Stimulated activated CD4-positive, alpha-beta T cell treated with anti-CD3 and anti-CD28 coated beads, TNF-alpha, amount 100 ng/mL, for 1 hour (primary cell): Measurements from ENCODE around the gene SHC3.
"Not testable (repeated sequence)": the region's sequence is repeated elsewhere in the genome, so short reads cannot be mapped to it uniquely, and the experiment has no call there.

Source experiments
- DNase-seq, 3 donors: peaks; one replicate each; pipeline ENCODE4 v3.0.0-alpha.2; 2020; ENCODE audit warnings: low read depth in 3 of 3, low spot score in 1 of 3

Gene SHC3, protein sequence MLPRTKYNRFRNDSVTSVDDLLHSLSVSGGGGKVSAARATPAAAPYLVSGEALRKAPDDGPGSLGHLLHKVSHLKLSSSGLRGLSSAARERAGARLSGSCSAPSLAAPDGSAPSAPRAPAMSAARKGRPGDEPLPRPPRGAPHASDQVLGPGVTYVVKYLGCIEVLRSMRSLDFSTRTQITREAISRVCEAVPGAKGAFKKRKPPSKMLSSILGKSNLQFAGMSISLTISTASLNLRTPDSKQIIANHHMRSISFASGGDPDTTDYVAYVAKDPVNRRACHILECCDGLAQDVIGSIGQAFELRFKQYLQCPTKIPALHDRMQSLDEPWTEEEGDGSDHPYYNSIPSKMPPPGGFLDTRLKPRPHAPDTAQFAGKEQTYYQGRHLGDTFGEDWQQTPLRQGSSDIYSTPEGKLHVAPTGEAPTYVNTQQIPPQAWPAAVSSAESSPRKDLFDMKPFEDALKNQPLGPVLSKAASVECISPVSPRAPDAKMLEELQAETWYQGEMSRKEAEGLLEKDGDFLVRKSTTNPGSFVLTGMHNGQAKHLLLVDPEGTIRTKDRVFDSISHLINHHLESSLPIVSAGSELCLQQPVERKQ

DNA sequence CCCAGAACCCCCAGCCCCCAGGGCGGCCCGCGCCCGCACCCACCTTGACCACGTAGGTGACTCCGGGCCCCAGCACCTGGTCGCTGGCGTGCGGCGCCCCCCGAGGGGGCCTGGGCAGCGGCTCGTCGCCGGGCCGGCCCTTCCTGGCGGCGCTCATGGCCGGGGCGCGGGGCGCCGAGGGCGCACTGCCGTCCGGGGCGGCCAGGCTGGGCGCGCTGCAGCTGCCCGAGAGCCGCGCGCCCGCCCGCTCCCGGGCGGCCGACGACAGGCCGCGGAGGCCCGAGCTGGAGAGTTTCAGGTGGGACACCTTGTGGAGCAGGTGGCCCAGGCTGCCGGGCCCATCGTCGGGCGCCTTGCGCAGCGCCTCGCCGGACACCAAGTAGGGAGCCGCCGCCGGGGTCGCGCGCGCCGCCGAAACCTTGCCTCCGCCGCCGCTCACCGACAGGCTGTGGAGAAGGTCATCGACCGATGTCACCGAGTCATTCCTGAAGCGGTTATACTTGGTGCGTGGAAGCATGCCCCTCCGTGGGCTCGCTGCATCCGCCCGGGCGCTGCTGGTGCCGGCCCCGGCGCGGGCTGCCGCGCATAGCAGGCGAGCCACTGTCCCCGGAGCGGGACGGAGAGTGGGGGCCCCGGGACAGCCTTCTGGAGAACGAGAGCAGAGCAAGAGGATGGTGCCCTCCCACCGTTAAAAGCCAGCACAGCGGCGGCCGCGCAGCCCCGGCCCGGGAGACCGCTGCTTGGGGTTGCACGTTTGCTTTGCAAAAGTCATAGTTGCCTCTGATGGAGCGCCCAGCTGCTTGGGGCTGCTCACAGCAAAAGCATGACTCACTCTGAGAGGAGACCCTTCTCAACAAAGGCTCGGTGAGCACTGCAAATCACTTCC lies at the start of gene SHC3:
TSS of gene SHC3 (minus strand) at position 875 of the 886 bp plus-strand sequence. CDS start at position 517, 358 bp downstream.
- DNase-seq = no peak

DNA sequence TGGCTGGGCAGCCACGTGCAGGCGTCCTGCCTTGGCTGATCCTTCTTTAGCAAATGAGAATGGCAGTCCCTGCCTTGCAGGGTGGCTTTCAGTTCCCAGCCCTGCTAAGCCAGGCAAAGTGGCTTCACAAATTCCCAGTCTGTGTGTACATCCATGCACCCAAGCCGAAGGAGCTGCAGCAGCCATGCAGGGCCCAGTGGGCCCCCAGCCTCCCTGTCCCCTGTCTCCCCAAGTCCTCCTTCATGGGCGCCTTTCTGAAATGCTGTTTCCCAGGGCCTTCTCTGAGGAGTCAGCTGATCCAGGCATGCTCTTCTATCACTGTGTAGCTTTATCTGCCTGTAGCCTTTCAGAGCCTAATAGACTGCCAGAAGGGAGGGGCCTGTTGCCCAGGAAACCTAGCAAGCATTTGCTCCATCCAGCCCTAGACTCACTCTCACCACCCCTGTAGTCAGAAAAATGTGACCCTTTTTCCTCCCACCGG lies 47.4 kb upstream of the SHC3 start:
- no peak for DNase-seq

DNA sequence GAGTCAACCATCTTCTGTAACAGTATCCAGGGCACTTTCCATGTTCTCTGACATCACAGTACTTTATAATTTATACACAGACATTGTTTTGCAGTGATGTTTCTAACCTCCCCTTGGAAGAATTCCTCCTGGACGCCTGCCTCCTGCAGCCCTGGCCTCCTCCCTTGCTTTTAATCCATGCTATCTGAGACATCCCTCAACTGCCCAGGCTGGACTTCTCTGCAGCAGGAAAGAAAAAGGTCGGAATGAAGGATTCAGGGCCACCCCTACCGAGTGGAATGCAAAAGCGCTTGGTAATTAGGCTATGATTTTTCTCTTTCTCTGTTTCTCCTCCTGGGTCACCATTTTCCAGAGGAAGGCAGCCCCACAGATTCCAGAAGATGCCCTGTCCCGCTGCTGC lies 47.0 kb upstream of the SHC3 start:
- DNase-seq = no peak

DNA sequence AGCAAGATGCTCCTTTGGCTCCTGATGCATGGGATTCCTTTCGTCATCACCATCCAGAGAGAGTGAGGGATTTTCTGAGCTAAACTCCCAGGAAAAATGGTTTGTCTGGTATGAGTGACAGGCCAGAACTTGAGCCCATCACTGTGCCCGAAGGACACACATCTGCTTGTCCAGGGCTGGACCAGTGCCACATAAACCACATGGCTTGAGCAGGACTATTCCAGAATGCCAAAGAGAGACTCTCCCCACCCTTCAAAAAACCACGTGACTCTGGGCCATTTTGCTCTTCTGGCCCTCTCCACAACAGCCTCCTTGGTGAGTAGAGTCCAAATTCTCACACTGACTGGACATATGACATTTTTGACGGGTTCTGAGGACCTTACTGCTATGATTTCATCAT lies 46.4 kb upstream of the SHC3 start:
- DNase-seq = no peak

DNA sequence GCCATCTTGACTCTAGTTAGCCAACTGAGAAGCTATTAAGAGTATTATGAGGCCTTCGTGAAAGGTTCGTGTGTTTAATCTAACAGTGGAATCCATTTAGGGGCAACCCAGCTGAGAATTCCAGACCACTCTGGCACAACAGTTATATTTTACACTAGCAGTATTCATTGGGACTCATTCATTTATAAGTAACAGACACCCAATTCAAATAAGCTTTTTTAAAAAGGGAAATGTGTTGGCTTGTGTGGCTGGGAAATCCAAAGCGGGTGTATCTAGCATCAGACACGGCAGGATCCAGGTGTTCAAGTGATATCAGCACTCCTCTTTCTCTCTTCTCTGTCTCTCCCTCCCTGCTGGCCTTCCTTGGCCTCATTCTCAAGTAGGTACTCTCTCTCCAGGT lies 46.0 kb upstream of the SHC3 start:
- DNase-seq = no peak

DNA sequence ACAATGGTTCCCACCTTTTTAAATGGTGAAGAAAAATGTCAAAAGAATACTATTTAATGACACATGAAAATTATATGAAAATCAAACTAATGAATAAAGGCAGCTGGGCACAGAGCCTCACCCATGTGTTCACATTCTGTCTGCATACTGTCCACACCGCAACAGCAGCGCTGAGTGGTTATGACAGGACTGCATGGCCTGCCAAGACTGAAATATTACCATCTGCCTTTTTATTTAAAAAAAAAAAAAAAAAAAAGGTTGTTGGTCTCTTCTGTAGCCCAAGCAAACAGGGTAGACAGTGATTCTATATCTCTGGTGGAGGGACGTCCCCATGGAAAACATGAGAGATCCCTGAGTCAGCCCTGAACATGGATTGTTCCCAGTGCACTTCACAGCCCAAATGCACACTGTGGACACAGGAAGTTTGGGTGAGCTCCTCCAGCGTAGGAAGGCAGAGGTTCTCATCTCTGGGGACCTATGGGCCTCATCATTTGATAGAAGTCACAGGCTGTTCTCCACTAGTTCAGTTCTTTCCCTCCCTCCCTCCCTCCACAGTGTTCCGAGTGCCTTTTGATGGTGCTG lies 44.9 kb upstream of the SHC3 start:
- DNase-seq = no peak

DNA sequence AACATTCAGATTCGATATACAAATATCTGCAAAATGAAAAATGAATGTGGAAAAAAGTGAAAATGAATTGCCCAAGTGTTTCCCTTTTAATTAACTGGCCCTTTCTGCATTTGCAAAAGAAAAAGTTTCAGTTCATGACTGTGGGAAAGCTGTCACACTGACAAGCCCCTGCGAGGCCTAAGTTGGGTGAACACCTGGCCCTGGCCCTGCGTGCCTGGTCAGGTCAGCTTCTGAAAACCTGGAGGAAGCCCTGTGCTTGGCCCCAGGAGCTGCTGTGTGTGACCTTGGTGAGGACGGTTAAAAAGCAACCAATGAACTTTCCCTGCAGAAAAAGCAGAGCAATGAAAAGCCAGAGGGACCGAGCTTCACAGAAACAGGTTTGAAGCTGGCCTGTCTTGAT lies 41.0 kb upstream of the SHC3 start:
- no peak for DNase-seq

DNA sequence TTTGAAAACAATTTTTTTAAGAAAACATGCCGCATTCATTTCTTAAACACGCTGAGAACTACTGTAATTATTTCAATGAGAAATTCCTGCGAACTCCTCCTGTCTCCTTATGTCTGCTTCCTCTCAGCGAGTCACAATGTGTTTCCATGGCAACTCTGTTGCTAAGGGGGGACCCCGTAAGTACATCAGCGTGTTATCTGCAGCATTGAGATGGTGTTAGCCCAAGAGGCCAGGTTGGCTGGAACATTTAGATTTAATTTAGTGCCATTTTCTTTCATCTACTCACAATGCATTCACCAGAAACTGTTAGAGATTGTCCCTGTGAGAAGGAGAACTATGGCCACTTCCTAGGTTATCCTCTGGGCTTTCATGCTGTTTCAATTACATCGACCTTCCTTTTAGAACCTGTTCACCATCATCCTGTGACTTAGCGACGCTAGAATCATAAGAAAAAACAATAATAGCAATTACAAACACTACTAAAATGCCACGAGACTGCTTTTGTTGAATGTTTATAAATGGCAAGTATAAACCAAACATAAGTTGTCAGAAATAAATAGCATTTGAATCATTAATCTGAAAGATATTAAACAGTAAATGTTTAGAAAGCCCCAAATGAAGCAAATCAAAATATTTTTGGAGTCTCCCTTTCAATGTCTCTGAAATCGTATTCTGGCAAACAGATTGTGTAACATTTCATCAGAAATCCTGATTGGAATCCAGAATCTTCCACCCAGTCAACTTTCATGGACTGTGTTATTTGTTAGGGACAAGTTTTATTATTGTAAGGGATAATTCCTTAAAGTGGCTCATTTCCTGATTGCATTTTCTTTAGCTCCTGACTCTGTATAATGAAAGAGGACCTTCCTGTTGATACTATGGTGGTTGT lies 39.7 kb upstream of the SHC3 start:
- DNase-seq = no peak

DNA sequence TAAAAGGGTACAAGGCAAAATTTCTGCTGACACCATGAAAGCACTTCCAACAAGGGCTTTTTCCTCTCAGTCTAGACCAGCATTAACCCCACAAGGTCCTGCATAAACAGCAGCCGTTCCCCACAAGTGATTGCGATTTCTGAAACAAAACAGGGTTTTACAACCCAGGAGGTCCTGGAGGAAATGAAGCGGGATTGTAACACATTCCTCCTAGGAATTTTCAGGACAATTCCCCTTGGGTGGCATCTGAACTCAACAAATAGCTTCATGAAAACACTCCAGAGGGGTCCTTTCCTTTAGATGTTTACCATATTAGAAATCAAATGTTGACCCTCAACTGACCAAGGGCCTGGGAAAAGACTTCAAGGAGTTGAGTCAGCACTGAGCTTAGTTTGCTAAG lies 36.7 kb upstream of the SHC3 start:
- no peak for DNase-seq

DNA sequence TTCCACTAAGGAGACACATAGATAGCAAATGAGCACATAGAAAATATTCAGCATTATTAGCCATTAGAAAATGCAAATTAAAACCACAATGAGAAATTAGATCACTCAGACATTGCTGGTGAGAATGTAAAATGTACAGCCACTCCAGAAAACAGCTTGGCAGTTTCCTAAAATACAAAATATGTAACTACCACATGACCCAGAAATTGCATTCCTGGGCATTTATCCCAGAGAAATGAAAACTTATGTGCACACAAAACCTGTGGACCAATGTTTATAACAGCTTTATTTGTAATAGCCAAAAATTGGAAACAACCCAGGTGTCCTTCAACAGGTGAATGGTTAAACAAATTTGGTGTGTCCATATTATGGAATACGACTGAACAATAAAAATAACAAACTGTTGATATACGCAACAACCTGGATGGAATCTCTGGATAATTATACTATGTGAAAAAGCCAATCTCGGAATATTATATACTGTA lies 34.8 kb upstream of the SHC3 start:
- no peak for DNase-seq

DNA sequence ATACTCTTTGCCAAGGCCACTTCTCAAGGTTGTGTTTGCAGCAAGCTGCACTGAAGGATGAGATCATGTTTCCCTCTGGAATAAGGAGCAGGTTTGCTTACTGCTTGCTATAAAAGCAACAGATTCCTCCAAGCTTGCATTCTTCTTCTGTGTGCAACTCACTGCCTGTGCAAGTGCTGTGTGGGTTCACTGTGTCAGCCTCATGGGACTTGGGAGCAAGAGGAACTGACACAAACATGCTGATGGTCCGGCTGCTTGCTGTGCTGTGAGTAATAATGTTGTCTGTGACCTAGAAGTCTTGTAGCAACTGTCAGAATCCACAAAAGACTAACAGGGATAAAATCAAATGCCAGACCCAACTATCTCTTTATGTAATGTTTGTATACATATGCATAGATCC lies 33.6 kb upstream of the SHC3 start:
- no peak for DNase-seq

DNA sequence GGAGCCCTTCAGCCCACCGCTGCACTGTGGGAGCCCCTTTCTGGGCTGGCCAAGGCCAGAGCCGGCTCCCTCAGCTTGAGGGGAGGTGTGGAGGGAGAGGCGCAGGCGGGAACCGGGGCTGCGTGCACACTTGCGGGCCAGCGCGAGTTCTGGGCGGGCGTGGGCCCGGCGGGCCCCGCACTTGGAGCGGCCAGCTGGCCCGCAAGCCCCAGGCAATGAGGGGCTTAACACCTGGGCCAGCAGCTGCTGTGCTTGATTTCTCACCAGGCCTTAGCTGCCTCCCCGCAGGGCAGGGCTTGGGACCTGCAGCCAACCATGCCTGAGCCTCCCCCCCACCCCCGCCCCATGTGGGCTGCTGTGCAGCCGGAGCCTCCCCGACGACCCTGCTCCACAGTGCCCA lies 30.7 kb upstream of the SHC3 start:
- not testable (repeated sequence) for DNase-seq

DNA sequence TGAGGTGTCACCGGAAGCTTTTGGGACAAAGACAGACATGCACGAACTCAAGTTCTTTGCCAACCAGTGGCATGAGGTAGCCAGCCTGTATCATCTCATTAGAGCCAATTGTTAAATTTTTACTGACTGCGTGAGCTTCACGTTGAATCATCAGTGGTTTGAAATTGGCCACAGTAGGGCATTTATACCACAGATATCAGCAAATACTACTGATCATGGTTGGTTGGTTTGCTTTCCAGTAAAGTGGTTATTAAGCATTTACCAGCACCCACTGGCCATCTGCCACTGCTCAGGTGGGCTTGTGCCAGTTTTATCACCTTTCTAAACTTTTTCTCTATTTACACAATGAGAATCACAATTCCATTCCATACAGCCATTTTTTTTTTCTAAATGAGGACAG lies 28.4 kb upstream of the SHC3 start:
- no peak for DNase-seq

DNA sequence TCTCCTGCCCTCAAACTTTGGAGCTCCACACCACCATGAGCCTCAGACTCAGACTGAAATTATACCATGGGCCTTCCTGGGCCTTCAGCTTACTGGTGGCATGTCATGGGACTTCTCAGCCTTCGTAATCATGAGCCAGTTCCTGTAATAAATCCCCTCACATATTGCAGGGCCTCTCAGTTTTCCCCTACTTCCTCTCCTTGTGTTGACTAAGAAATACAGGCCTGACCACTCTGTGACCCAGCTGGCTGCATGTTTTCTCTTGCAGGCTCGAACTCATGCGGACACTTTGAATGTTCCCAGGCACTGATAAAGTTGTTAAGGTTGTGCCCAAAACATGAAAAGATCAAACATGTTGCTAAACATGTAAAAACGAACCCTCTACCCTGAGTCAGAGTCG lies 26.2 kb upstream of the SHC3 start:
- no peak for DNase-seq

DNA sequence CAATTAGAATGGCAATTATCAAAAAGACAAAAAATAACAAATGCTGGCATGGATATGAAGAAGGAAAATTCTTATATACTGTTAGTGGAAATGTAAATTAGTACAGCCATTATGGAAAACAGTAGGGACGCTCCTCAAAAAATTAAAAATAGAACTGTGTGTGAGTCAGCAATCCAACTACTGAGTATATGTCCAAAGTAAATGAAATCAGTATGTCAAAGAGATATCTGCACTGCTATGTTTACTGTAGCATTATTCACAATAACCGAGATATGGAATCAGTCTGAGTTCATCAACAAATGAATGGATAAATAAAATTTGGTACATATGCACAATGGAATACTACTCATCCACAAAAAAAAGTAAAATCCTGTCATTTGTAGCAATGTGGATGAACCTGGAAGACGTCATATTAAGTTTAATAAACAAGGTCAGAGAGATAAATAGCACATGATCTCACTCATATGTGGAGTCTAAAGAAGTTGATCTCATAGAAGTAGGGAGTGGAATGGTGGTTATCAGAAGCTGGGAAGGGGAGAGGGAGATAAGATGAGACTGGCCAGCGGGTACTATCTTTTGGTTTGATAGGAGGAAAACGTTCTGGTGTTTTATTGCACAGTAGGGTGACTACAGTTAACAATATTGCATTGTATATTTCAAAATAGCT lies 16.6 kb upstream of the SHC3 start:
- no peak for DNase-seq

DNA sequence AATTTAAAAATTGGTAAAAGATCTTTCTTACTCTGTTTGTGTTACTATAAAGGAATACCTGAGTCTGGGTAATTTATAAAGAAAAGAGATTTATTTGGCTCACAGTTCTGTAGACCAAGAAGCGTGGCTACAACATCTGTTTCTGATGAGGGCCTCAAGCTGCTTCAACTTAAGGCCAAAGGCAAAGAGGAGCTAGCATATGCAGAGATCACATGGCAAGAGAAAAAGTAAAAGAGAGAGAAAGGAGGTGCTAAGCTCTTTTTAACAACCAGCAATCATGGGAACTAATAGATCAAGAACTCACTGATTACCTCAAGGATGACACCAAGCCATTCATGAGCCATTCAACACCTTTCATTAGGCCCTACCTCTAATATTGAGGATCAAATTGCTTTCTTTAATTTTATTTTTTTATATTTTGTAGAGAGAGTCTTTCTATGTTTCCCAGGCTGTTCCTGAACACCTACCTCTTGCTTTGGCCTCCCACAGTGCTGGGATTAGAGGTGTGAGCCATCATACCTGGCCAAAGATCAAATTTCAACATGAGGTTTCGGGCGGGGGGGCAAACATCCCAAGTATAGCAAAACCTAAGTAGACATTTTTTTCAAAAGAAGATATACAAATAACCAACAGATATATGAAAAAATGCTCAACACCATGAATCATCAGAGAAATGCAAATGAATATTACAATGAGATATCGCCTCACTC lies 16.0 kb upstream of the SHC3 start:
- DNase-seq = no peak

DNA sequence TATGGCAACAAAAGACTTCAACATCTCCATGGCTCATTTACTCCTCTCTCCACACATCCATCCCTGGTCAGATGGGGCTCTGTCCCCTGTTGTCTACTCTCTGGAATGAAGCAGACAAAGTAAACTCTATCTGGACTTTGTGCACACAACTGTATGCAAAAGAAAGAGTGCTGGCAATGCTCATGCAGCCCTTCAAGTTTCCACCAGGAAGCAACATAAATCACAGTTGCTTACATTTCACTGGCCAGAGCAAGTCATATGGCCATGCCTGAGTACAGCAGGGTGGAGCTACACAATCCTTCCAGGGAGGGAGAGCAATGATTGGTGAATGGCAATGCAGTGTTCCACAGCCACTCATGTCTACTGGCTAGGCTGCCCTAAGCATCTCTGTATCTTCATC lies 12.4 kb upstream of the SHC3 start:
- no peak for DNase-seq

DNA sequence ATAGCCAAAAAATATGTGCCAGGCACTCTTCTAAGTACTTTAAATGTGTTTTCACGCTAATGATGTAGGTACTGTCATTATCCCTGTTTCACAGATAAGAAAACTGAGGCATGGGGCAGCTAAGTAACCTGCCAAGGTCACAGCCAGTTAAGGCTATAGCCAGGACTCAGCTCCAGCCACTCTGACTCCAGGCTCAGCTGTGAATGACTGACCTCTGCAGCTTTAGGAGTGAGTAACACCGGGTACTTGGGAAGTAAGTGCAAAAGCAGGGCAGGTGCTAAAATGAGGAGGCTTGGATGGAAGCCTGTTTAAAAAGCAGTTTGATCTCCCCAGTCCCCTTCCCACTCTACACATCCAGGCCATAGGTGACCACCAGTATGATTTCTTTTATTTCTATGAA lies 10.6 kb upstream of the SHC3 start:
- DNase-seq = no peak

DNA sequence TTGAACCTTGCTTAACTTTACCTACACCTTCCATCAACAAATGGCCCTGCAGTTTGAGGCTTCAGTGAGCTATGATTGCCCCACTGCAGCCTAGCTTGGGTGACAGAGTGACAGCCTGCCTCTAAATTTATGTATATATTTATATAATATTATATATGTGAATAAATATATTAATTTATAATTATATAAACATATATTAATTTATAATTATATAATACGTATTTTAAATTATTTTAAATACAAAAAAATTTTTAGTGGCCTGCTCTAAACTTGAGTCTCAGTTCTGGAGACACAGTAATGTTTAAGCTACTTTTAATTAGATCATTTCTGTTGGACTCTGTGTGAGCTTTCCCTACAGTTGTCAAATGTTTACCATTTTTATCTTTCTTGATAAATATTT lies 9.3 kb upstream of the SHC3 start:
- no peak for DNase-seq
